Non-pigmented ciliary epithelial cell (primary cell): ENCODE measurements around the gene MAP4.
A peak's percentile ranks its signal among the peaks of the same experiment; 100 is the strongest.

Experiments used
- DNase-seq: peaks from one replicate; pipeline ENCODE4 v3.0.0-alpha.2; 2010; ENCODE audit warnings: low read depth

The MAP4 gene

DNA sequence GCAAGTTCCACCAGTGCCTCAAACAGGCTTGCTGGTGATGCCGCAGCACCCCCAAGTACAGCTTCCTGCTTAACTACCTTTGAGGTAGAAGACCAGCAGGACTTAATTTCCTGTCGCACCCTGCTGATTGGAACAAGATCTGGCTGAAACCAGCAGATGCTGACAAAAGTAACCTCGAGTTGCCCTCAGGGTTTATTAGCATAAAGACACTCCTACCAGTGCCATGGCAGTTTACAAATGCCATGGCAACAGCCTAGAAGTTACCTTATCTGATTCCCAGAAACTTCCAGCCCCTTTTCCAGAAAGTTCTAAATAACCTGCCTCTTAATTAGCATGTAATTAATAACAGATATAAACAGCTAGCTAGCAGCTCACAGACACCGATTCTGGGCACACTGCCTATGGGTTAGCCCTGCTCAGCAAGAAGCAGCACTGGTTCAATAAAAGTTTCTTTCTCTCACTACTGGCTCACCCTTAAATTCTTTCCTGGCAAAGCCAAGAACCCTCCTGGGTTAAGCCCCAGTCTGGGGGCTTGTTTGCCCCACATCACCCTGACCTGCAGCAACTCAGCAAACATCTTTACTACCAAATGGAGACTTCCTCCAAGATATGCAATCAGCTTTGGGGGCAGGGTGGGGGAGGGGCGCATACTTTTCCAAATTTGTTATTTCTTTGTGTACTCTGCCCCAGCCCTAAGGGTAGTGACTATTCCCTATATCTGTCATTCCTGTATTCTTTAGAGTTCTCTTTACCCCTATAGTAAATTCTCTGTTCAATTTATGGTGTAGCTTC lies 54.2 kb downstream of the MAP4 start:
- no peak for DNase-seq

DNA sequence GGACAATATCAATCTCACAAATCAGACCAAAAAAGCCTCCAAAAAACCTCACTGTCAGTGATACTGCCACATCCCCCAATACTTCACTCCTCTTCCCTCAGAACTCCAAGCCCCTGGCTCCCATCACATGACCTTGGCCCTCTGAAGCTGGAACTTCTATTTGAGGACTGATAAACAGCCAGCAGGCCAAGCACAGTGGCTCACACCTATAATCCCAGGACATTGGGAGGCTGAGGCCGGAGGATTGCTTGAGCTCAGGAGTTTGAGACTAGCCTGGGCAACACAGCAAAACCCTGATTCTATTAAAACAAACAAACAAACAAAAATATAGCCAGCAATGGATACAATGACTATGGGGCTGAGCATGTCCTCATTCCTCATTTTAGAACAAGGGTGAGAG lies 55.2 kb downstream of the MAP4 start:
- no peak for DNase-seq

DNA sequence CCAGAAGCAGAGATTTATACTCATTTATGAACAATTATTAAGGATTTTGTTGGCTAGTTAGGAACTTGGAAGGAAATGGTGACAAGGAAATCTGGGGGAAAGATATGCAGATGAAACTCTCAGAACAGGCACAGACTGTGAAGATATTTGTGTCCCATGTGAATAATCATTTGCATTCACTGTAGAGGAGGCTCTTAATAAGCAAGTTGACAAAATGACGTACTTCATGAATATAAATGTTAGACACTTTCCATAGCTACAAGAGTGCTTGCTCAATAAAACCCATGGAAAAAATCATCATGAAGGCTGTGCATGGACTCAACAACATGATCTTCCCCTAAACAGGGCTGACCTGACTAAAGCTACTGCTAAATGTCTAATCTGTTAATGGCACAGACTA lies 59.7 kb downstream of the MAP4 start:
- DNase-seq = no peak

DNA sequence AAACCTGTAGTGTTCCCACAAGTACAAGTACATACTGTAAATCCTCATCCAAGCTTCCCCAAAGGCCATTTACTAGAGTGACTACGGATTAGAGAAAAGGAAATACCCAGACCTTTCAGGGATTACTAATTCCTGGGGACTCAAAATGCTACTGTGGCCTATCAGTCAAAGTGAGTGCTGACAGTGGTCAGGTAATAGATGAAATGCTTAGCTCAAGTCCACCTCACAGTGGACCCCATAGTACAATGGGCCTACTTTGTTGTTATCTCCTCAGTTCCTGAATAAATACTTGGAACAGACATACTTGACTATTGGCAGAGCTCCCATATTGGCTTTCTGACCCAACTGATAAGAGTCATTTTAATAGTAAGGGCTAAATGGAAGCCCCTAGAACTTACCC lies 61.6 kb downstream of the MAP4 start:
- DNase-seq = no peak

DNA sequence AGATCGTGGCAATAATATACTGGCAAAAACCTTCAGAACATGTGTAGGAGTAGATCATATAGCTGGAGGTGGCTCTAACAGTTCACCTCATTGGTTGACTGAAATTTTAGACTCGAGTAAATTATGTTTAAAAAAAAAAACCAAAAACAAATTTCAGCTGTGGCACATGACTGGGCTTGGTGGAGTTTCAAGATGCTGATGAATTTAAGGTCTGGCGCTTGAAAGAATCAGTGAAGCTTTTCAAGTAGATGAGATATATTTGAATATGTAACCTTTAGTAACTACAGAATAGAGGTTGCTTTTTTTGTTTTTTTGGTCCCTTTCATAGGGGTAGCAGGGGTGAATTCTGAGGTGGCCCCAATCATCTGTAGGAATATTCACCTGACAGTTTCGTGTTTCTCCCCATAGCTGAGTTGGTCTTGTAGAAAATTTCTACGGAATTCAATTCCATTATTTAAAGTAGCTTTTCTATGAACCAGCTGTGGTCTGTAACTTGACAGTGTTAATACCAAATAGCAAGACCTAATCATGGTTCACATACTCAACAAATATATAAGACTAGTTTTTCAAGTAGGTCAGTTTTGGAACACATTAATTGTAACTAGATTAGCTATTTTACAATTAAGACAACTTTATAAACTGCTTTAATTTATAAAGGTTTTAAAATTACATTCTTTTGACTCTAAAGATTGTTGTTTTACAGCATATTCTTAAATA lies 65.6 kb downstream of the MAP4 start:
- no peak for DNase-seq

DNA sequence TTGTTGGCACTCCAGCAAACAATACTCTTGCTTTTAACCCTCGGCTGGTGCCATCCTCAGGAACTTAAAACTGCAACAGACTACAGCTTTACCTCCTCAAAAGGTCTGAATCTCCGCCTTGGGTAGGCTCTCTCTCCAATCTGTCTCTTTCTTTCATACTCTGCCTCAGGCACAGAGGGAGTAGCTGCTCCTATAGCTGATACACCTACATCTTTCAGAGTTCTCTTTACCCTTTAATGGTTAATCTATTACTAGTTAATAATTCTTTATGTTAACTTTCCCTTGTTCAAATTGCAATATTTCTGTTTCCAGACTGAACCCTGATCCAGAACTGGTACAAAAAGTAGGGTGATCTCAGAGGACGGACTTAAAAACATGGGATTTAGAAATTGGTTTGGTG lies 66.2 kb downstream of the MAP4 start:
- DNase-seq = no peak

DNA sequence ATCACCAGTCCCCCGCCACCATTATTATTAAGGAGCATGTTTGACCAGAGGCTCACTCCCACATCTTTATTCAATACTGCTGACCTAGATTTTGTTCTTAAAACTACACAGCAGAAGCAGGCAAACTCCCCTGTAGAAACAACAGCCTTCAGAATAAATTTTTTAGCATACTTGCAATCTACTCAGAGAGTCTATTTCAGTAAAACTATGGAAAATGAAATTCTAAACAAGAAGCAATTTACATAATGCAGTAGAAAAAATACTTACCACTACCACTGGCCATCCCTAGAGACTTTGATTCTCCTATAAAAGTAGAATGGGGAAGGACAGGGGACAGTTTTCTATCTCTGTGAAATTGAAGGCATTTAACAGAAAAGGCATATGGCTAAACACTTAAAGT lies 76.0 kb downstream of the MAP4 start:
- DNase-seq = no peak

DNA sequence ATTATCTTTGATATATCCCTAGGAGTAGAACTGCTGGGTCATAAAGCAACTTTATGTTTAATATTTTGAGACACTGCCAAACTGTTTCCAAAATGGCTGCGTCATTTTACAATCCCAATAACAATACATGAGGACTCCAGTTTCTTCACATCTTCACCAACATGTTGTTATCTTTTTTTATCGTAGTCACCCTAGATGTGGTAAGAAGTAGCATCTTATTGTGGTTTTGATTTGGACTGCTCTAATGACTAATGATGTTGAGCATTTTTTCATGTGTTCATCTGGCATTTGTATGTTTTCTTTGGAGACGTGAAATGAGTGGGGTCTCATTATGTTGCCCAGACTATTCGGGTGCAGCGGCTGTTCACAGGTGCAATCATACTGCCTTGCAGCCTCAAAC lies 83.8 kb downstream of the MAP4 start:
- DNase-seq = peak; percentile 19

DNA sequence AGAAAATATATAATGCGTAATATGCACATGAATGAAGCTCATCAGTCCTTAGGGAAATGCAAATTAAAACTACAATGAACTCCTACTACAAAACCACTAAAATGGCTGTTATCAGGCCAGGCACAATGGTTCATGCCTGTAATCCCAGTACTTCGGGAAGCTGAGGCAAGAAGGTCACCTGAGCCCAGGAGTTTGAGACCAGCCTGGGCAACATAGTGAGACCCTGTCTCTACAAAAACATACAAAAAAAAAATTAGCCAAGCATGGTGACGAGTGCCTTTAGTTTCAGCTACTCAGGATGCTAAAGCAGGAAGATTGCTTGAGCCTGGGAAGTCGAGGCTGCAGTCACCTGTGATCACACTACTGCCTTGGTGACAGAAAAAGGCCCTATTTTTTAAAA lies 85.2 kb downstream of the MAP4 start:
- DNase-seq = no peak

DNA sequence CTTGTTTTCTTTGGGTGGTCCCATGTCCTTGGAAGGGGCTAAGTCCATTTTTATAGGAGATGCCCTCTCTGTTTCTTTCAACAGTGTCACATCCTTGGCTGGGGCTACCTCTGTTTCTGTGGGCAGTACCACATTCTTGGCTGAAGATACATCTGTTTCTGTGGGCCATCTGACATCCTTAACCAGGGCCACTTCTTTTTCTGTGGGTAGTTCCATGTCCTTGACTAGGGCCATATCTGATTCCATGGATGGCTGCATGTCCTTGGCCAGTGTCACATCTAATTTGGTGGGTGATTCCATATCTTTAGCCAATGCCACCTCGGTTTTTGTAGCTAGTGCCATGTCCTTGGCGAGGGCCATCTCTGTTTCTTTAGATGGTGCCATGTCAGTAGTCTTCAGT lies 99.5 kb downstream of the MAP4 start:
- DNase-seq = no peak

DNA sequence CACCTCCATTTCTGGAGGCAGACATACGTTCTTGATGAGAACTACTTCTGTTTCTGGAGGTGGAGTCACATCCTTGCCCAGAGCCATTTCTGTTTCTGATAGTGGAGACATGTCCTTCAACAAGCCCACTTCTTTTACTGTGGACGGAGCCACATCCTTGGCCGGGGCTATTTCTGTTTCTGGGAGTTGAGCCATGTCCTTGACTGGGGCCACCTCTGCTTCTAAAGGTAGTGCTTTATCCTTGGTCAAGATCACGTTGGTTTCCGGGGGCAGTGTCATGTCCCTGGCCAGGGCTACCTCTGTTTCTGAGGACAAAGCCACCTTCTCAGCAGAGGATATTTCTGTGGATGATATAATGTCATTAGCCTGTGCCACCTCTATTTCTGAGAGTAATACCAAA lies 100.0 kb downstream of the MAP4 start:
- DNase-seq = no peak

DNA sequence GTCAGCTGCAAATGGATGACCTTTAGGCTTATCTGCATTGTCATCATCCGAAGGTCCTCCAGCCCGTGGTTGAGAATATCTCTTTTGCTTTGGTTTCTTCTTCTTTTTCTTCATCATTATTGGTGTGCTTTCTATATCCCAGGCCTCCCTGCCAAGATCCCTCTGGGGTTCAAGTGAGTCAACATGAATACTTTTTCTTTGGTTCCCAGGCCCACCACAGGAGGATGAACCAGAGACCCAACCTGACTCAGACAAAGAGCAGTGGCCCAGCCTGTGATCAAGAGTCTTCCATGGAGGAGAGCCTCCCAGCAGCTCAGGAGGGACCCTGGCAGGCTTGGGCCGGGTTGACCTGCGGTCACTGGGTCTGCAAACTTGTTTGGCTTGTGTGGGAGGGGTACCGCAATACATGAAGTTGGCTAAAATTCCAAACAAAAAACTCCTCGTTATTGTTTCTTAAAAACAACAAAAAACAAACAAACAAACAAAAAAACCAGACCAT lies 104.2 kb downstream of the MAP4 start:
- DNase-seq = no peak

DNA sequence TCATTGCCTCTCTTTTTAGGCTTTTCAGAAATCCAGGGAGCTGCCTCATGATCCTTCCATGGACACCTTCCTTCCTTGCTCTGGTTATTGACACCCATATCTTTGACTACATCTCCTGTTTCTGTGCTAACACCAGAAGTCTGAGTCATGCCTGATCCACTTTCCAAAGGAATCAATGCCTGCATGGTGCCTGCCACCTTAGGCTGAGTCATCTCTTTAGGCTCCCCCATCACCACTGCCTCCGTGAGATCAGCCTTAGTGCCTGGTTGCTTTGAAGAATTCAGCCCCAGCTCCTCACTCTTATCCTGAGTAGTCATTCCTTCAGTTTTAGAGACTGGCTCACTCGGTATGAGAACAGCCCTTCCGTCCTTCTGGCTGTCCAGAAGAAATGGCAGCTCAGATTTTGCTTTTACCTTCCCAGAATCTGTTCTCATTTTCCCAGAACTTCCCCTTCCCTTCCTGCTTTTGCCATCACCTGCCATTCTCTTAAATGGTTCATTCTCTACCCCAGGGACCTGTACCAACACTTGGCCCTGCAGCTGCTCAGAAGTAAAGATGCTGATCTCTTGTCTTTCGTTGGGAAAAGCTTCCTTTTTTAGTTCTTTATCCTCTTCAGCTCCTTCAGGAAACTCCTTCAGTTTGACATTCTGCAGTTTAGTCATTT lies 105.3 kb downstream of the MAP4 start:
- DNase-seq = peak; percentile 85

DNA sequence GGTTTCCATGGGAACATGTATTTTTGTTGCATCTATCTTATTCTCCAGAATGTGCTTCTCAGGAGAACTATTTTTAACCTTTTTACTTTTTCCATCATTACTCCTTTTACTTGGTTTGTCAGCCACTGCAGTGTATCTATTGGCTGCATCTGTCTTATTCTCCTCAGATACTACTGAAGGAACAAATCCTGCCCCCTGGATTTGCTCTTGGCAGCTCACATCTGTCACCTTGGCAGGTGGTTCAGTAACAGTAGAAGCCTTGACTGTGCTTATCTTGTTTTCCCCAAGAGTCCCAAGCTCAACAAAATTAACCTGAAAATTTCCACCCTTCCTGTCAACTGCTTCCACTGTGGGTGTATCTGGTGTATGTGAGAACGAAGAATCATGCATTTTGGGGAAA lies 106.0 kb downstream of the MAP4 start:
- DNase-seq = no peak

DNA sequence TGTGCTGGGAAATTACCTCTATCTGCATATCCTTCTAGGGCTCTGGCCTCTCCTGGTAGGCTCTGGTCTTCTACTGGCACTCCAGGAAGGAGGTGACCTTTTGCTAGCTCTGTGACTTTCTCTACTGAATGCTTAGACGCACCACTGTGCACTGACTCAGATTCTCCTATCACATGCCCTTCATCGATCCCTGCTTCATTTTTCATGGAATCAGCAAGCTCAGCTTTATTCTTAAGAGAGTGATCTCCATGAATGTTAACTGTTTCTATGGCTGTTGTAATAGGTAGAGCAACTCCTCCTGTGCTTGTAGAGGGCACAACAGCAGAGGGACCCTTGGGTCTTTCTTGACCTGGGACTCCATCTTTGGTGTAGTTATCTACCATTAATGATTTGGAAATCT lies 106.6 kb downstream of the MAP4 start:
- DNase-seq = no peak

DNA sequence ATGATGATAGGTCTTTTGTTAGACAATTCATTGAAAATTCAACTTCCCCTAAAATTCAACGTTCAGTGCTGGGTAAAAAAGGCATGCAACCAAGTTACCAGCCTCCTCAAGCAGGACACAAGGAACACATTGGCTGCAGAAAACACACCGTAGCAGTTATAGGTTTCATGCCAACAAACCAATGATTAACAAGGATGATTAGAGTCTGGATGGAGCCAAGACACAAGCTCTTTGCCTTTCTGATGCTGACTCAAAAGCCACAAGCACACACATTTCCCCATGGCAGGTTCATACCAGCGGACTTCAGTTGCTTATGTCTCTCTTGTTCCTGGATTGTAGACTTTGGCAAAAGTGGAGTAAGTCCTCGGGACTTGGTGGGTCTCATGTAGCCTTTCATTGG lies 107.5 kb downstream of the MAP4 start:
- DNase-seq = no peak

DNA sequence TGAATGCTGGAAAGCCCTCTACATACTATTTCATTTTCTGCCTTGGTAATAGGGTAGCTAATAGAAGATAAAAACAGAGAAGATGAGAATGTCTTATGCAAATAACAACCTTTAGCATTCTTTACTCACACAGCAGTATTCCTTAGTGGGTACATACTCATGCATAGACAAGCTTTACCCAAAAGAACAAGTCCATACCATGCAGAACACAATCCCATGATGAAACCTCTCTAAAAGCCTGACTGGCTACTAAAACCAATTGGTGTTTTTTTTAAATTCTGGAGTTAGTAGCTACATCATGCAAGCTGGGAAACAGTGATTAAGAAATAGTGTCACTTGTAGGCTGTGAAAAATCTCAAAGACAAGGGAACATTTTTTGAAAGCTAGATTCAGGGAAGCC lies 108.4 kb downstream of the MAP4 start:
- no peak for DNase-seq

DNA sequence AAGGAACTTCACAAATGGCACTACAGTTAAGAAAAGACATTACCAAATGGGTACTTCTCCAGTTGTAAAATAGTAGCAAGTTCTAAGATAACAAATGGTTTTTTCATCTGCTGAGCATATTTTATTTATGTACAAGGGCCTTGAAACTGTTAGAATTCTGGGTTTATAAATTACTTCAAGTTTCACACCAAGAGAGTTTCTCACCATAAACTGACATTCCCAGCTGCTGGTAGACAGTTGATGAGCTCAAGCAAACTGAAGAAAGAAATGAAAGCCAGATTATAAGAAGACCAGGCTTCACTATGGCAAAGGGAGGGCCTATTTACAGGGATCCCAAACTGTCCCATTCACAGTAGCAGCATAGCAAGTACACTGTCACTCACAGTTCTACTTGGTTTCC lies 113.5 kb downstream of the MAP4 start:
- no peak for DNase-seq

DNA sequence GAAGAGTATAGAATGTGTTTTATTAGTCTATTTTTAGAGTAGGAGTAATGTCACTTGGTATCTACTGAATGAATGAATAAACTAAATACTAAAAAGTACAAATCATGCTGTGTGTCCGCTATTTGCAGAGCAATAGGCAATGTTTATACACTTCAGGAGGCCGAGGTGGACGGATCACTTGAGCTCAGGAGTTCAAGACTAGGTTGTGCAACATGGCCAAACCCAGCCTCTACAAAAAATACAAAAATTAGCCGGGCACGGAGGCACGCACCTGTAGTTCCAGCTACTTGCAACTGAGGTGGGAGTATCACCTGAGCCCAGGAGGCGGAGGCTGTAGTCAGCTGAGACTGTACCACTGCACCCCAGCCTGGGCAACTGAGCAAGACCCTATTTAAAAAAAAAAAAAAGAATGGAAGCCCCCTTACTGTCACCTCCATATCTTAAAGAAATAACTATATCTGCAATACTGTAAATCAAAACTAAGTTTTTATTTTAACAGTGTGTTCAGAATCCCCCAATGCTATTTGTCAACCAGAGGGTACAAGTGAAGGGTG lies 114.9 kb downstream of the MAP4 start:
- DNase-seq = no peak

DNA sequence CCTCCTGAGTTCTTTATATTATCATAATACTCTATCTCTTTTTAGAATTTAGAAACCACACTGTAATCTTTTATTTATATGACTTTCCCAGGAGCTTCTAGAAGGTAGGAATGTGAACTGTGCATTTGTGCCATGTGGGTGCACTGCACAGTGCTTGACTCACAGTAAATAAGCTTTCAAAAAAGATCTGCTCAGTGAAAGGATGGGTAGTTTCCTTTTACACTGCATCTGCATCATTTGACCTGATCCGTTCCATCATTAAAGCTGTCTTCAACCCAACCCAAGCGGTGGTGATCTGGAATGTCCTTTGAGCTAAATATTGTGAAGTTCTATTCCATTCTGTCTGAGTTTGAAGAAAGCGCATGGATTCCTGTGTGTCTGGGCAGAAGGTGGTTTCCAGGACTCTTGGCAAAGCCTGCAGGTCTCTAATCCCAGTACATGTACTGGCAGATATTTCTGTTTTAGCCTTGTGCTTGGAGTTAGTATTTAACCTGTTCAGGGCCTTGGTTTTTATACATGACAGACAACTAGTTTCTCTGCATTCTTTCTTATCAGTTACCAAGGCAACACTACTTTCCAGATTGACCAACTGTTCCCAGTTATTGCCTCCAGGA lies 116.6 kb downstream of the MAP4 start:
- DNase-seq = no peak

DNA sequence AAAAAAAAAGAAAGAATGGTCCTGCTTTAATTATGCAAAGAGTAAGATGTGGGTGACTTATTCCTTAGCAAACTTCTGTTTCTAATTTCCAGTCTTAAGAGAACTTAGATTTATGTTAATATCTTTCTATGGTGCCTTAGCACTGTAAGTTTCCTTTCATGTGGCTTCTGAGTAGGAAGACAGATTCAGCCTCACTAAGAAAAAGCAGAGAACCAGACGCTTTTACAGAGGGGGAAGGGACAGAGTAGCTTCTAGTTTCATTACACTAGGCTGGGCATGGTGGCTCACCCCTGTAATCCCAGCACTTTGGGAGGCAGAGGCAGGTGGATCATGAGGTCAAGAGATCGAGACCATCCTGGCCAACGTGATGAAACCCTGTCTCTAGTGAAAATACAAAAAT lies 118.3 kb downstream of the MAP4 start:
- no peak for DNase-seq

DNA sequence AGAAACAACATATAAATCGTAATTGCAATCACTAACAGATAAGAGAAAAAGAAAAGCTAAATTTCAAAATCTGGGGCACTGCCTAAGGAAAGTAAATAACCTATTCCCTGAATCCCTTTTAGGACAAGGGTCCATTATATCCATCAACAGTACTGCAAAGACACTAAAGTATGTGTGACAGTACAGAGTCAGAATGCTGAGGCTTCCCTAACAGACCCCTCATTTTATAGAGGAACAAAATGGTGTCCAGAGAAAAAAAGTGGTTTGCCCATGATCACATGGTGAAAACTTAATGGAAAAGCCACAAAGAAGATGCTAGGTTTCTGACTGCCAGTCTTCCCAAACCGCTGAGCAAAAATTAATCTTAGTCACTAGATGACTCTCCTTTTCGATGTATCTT lies 119.5 kb downstream of the MAP4 start:
- no peak for DNase-seq
